HG03135 (cell line): ENCODE results near the gene FAXDC2.

Experiments
- ATAC-seq: cut with Tn5 transposase; IDR thresholded peaks from one replicate; pipeline ENCODE4 v1.9.1; 2021; ENCODE audit warnings: mild to moderate bottlenecking, moderate library complexity; ENCODE audit not compliant: unreplicated experiment

The FAXDC2 gene

GRCh38 chr5:154850255-154851062, at the start of gene FAXDC2:
TSS of gene FAXDC2 (minus strand) at chr5:154850603. CDS start at chr5:154838178, 12,425 bp downstream.
- no peak for ATAC-seq

DNA sequence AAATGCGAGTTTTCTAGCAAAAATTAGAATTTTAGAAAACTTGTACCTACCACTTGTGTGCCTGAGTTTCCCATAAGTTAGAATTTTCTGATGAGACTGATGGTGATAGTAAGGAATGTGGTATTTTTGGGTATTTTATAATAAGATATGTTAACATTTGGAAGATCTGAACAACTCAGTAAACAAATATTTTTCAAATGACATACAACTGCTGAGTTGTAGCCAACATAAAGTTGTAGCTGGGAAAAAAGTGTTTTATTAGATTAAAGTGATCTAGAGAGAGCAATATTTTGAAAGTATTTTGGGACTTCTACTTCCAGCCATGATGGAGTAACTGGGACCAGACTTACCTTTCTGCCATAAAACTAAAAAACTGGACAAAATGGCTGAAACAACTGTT, 49.7 kb upstream of the FAXDC2 start:
- ATAC-seq: no peak

- no peak for ATAC-seq
Observed at GRCh38 chr5:154899151-154899816, 48.9 kb upstream of the FAXDC2 start.

DNA sequence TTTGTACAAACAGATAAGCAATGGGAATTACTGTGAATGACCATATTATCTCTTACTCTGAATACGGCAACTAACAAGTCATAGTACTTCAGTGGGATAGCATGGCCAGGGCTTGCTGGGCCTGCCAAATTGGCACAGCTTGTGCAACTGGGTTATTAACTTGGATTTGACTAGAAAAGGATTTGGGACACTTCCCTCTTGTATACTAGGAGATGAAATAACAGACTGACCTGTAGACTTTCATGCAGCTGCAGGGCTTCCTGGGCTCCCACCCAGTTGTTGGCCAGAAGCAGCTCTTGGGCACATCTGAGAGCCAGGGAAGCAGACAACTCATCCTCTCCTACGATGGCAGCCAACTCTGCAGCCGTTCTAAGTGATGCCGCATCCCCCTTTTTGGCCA, 47.8 kb upstream of the FAXDC2 start:
- ATAC-seq: no peak

GRCh38 chr5:154896562-154897165, 46.3 kb upstream of the FAXDC2 start:
- ATAC-seq: no peak

- ATAC-seq: no peak
Observed at GRCh38 chr5:154895606-154896561, 45.5 kb upstream of the FAXDC2 start.

GRCh38 chr5:154893381-154893780, 43.0 kb upstream of the FAXDC2 start:
- ATAC-seq: no peak

GRCh38 chr5:154892369-154892771, 42.0 kb upstream of the FAXDC2 start:
- ATAC-seq: no peak

DNA sequence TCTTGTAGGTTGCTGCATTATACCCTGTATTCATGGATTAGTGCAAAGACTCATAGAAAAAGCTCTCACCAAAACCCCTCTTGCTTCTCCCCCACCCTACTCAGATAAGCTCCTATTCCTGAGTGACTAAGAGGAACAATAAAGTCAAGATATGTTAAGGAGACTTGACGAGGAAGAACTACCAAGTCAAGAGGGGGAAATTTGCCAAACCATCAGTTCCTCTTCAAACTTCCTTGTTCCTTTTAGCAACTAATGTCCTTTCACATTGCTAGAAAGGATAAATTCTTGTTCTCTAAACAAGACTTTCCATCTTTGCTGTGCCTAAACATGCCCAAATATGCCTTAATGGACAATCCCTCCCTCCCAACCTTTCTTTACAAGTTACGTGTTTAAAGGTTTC, 35.0 kb upstream of the FAXDC2 start:
- ATAC-seq: no peak

- ATAC-seq: no peak
Observed at GRCh38 chr5:154884424-154884823, 34.0 kb upstream of the FAXDC2 start.

DNA sequence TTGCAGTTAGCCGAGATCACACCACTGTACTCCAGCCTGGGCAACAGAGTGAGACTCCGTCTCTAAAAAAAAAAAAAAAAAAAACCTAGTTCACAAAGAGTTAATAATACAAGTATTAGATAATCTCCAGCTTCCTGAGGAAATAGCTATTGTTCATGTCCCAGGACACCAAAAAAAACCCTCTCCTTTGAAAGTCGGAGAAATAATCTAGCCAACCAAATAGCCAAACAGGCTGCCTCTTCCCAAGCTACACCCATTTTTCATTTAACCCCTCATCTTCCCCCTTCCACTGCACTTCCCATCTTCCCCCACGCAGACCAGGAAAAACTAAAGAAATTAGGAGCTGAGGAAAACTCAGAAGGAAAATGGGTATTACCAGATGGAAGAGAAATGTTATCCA, 31.6 kb upstream of the FAXDC2 start:
- ATAC-seq: no peak

- ATAC-seq: no peak
Observed at GRCh38 chr5:154878642-154879335, 28.4 kb upstream of the FAXDC2 start.

DNA sequence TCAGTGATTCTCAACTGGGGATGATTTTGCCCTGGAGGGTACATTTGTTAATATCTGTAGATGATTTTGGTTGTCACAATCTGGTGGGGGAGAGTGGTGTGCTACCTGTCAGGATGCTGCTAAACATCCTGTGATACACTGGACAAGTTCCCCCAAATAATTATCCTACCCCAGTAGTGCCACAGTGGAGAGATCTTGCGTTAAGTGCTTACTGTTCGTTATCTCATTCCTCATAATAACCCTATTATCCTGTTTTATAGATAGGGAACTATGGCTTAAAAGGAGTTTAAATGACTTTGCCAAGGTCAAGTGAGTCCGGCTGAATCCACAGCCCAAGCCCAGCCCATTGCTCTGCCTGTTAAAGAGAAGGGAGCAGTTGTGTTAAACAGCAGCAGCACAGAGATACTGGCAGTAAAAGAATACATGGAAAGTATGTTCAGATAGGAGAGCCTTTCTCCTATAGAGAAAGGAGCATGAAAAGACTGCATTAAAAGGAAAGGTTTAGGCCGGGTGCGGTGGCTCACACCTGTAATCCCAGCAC, 23.5 kb upstream of the FAXDC2 start:
- no peak for ATAC-seq

DNA sequence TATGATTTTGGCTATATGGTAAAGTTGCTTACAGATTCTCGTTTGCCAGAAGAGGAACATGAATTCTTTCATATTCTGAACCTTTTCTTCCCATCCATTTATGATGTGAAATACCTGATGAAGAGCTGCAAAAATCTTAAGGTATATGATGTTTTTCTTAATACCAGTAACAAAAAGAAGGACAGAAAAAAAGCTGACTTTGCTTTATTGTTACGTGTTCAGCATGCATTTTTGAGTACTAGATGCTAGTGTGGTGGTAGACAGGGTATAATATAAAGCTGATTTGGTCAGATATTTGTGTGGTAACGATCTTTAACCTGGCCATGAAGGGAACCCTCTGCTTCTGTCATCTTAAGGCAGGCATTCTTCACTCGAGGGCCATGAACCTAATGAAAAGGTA, 21.3 kb upstream of the FAXDC2 start:
- no peak for ATAC-seq

DNA sequence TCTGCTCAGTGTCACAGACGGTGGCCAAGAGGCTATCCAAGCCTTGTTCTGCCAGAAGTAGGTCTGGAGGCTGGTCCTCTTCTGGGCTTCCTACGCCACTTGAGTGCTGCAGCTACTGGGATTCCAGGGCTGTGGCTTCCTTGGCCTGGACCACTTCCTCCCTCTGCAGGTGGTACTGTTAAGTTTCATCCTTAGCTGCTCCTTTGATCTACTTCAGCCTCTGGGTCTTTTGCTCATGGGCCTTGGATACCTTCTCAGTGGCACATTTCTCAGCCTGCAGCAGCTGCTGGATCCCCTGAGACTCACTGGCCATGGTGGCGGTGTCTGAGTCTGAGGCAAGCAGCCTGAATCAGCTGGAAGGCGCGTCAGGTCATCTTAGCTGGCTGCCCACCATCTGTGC, 18.3 kb upstream of the FAXDC2 start:
- no peak for ATAC-seq

- no peak for ATAC-seq
Observed at GRCh38 chr5:154866841-154867240, 16.4 kb upstream of the FAXDC2 start.

DNA sequence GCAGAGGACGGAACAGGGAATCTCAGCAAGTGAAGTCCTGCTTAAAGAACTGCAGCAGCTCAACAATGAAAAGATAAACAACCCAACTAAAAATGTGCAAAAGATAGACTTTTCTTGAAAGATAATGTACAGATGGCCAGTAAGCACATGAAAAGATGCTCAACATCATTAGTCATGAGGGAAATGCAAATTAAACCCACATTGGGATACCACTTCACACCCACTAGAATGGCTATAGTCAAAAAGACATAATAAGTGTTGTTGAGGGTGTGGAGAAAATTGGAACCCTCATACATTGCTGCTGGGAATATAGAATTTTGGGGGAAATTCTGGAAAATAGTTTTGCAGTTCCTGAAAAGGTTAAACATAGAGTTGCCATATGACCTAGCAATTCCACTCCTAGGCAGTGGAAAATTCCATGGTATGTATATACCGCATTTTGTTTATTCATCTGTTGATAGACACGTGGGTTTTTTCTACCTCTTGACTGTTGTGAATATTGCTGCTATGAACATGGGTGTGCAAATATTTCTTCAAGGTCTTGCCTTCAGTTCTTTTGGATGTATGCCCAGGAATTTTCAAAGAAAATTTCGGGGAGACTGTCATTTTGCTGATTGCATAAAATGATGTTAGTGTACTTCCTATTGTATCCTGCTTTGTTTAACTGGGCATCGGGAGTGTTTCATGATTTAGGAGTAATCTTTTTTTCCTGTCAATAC, 15.2 kb upstream of the FAXDC2 start:
- ATAC-seq: no peak

DNA sequence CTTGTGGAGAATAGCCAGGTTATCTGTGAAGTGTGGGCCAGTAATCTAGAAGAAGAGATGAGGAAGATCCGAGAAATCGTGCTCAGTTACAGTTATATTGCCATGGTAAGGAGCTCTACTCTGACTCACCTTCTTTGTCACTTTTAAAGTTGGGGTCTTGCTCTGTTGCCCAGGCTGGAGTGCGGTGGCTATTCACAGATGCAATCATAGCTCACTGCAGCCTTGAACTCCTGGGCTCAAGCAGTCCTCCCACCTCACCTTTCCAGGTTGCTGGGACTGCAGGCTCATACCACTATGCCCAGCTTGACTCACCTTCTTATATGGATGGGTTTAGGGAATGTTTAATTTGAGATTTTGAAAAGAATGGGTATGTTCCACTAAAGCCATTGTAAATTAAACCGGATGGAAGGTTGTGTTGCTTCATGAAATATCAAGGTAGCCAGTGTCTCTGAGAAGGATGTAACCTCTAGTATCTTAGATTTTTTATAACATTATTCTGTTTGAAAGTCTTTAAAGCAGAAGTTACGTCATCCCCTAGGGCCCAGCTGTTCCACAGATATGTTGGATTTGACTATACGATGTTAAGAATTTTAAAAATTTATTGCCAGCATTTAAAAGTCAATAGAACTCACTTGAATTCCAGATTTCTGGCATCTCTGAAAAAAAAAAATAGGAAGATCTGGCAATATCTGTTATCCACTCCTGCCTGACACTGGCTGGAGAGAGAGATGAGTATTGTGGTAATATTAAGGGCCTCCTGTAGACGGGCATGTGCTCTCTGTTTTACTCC, 13.1 kb upstream of the FAXDC2 start:
- ATAC-seq: no peak

DNA sequence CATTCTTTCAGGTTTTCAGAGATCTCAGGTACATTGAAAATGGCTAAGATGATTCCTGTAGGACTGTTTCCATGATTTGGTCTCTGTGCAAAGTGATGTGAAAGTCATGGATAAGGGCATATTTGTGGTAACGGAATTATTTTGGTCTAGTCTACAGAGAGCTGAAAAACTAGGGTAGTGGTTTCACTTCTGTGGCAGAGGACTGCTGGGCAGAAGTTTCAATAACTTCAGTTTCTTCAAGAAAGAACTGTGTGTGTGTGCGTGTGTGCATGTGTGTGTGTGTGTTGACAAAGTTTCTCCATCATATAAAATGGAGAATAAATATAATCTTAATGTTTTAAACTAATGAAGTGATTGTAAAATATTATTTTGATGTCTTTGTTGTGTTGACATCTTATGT, 12.4 kb upstream of the FAXDC2 start:
- no peak for ATAC-seq
